Testis (tissue), 3 donors: Measurements from ENCODE around the gene TPSB2. TPM values are rescaled to one million over a fixed set of nuclear protein-coding genes. Genes with fewer than 3 reads are reported as not detected.
"Not testable (repeated sequence)": the region's sequence is repeated elsewhere in the genome, so short reads cannot be mapped to it uniquely, and the experiment has no call there.

Experiments used
- DNase-seq: peaks from one replicate; pipeline ENCODE4 v3.0.0-alpha.2; 2019
- H3K27ac ChIP-seq, 2 donors: fragments of 200-600 bp; sonication (generic); one replicate each; pipeline ENCODE4 v1.5.1; 2019
- H3K27me3 ChIP-seq: fragments of 200-600 bp; sonication (generic); one replicate; pipeline ENCODE4 v1.5.1; 2019
- H3K36me3 ChIP-seq: fragments of 200-600 bp; sonication (generic); one replicate; pipeline ENCODE4 v1.5.1; 2017; ENCODE audit warnings: low read depth; ENCODE audit errors: missing control alignments
- H3K4me1 ChIP-seq: fragments of 200-600 bp; sonication (generic); one replicate; pipeline ENCODE4 v1.5.1; 2019
- H3K4me3 ChIP-seq, 2 donors: fragments of 200-600 bp; sonication (generic); one replicate each; pipeline ENCODE4 v1.5.1; 2017 to 2019
- H3K9me3 ChIP-seq: fragments of 200-600 bp; sonication (generic); one replicate; pipeline ENCODE4 v1.5.1; 2017
- POLR2A ChIP-seq: fragments of 450-650 bp; IDR thresholded peaks from one replicate; pipeline ENCODE4 v1.6.1; 2017; ENCODE audit warnings: antibody characterized with exemption, mild to moderate bottlenecking, moderate library complexity
- whole genome bisulfite sequencing, 2 donors: methylation state at CpG; one replicate each; pipeline ENCODE4 v1.1.5; 2018; 5-methylcytosine and 5-hydroxymethylcytosine counted together
- intact Hi-C: fragments of 100-400 bp; cut with DNase I; formaldehyde crosslinking; loops from one replicate; pipeline ENCODE4 v1.15.1; 2023; ENCODE audit warnings: low total_unique reads
- polyA plus RNA-seq: library from polyadenylated mRNA; stranded (reverse); fragments of 350-450 nt; fragmentation: Illumina TruSeq; extraction: RNeasy Lipid Tissue Mini Kit (QIAGEN cat#74804); gene quantifications from one replicate; pipeline ENCODE4 v1.2.3, GENCODE V29; 2014; ENCODE audit warnings: low read depth, low replicate concordance; ENCODE audit not compliant: insufficient read depth
- total RNA-seq, 2 donors: library from RNA; depleted of rRNA; stranded (reverse); fragments of >200 nt; gene quantifications; one replicate each; pipeline ENCODE4 v1.2.3, GENCODE V29; 2016
- TF ChIP-seq, protein P1 (sequence below), 3 experiments: fragments of 450-650 bp in 2 of 3; fragments of 200-600 bp in 1 of 3; sonication (generic) in 1 of 3; IDR thresholded peaks; one replicate each; pipeline ENCODE4 v1.5.1; 2016 to 2019; ENCODE audit warnings: antibody characterized with exemption in 3 of 3, mild to moderate bottlenecking in 2 of 3, moderate library complexity in 1 of 3

Gene TPSB2
- total and polyA plus RNA-seq, 3 donors from 2014 or later = 10.8 to 49.5 (median 16.1) TPM

- intact Hi-C loops = no loop called here
- Histone ChIP-seq H3K27me3 (no peaks in the 10 kb centered on the region), H3K4me1 (no peaks in the 10 kb centered on the region), H3K4me3 (no peak overlapping the region), H3K36me3 (no peaks in the 10 kb centered on the region), H3K9me3 (no peaks in the 10 kb centered on the region), H3K27ac (no peak overlapping the region)
- no peak for DNase-seq
- 38 to 68% methylated on average over 9 of the region's 9 CpGs for WGBS, 2 donors
- TF ChIP-seq, protein P1, sequence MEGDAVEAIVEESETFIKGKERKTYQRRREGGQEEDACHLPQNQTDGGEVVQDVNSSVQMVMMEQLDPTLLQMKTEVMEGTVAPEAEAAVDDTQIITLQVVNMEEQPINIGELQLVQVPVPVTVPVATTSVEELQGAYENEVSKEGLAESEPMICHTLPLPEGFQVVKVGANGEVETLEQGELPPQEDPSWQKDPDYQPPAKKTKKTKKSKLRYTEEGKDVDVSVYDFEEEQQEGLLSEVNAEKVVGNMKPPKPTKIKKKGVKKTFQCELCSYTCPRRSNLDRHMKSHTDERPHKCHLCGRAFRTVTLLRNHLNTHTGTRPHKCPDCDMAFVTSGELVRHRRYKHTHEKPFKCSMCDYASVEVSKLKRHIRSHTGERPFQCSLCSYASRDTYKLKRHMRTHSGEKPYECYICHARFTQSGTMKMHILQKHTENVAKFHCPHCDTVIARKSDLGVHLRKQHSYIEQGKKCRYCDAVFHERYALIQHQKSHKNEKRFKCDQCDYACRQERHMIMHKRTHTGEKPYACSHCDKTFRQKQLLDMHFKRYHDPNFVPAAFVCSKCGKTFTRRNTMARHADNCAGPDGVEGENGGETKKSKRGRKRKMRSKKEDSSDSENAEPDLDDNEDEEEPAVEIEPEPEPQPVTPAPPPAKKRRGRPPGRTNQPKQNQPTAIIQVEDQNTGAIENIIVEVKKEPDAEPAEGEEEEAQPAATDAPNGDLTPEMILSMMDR (IDR thresholded peaks at IDR 0.05) = no peak
- TF ChIP-seq POLR2A = no peak
Measured at GRCh38 chr16:1237990-1238389, 8.0 kb upstream of the TPSB2 start.

DNA sequence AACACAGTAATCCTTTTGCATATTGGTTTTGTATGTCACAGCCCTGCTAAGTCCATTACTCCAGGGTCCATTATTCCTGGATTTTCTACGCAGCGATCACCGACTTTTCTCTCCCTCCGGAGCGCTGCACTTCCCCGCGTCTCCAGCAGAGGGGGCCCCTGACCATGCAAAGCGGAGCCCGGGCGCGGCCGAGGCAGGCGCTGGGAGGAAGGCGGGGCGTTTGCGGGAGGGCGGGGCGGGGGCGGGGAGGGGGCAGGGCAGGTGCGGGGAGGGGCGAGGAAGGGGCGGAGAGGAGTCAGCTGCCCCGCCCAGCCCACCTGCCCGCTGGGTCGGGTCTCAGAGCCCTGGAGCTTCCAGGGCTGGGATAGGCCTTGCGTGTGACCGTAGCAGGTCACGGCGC, 6.7 kb upstream of the TPSB2 start:
- intact Hi-C loops, H3K36me3 ChIP-seq, H3K4me1 ChIP-seq, DNase-seq, H3K27me3 ChIP-seq, H3K4me3 ChIP-seq, H3K27ac ChIP-seq, H3K9me3 ChIP-seq: not testable (repeated sequence)
- no CpG with 5 or more reads among the region's 29 CpGs for WGBS, 2 donors

GRCh38 chr16:1232049-1232748, 2.2 kb upstream of the TPSB2 start:
- H3K36me3 ChIP-seq, H3K9me3 ChIP-seq, intact Hi-C loops, H3K4me3 ChIP-seq, H3K27ac ChIP-seq, H3K4me1 ChIP-seq, DNase-seq, H3K27me3 ChIP-seq: not testable (repeated sequence)
- no CpG with 5 or more reads among the region's 47 CpGs for WGBS, 2 donors

DNA sequence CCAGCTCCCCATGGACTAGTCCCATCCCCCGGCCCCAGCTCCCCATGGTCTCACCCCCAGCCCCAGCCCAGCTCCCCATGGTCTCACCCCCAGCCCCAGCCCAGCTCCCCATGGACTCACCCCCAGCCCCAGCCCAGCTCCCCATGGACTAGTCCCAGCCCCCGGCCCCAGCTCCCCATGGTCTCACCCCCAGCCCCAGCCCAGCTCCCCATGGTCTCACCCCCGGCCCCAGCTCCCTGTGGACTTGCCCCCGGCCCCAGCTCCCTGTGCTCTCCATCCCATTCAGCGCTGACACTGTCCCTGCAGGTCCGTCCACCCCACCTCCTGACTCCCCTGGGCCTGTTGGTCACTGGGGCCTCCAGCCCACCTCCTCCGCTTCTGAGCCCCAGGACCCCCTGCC, 1.3 kb upstream of the TPSB2 start:
- H3K27ac ChIP-seq, H3K4me3 ChIP-seq, intact Hi-C loops, H3K4me1 ChIP-seq, H3K27me3 ChIP-seq, H3K36me3 ChIP-seq, H3K9me3 ChIP-seq, DNase-seq: not testable (repeated sequence)
- 76 to 80% methylated on average over 1 to 6 of the region's 7 CpGs for WGBS, 2 donors

- not testable (repeated sequence) for DNase-seq
- whole genome bisulfite sequencing, 2 donors = 85% methylated on average over 15 of the region's 17 CpGs; no CpG with 5 or more reads in 1 of the 2 donors
Measured at GRCh38 chr16:1230471-1231212, 658 bp upstream of the TPSB2 start.

DNA sequence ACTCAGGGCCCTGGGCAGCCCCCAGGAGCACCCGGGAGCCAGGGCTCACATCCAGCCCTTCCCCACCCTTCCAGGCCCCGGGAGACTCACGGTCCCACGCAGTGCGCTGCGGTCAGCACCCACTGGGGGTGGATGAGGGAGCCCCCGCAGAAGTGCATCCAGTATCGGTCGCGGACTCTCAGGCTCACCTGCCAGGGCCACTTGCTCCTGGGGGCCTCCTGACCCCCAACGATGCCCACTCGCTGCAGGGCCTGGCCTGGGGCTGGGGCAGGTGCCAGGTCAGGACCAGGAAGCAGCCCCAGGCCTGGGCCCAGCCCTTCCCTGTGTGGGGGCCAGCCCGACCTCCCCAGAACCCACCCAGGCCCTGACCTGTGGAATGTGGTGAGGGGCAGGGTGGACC, 508 bp downstream of the TPSB2 start:
- H3K4me3 ChIP-seq, H3K4me1 ChIP-seq, H3K27me3 ChIP-seq, H3K36me3 ChIP-seq, H3K9me3 ChIP-seq, DNase-seq, intact Hi-C loops, H3K27ac ChIP-seq: not testable (repeated sequence)
- WGBS, 2 donors = no CpG with 5 or more reads among the region's 13 CpGs

More at GRCh38 chr16:1230471-1231212, 658 bp upstream of the TPSB2 start:
- H3K36me3 ChIP-seq, H3K9me3 ChIP-seq, intact Hi-C loops, H3K27me3 ChIP-seq, H3K27ac ChIP-seq, H3K4me1 ChIP-seq, H3K4me3 ChIP-seq: not testable (repeated sequence)

DNA sequence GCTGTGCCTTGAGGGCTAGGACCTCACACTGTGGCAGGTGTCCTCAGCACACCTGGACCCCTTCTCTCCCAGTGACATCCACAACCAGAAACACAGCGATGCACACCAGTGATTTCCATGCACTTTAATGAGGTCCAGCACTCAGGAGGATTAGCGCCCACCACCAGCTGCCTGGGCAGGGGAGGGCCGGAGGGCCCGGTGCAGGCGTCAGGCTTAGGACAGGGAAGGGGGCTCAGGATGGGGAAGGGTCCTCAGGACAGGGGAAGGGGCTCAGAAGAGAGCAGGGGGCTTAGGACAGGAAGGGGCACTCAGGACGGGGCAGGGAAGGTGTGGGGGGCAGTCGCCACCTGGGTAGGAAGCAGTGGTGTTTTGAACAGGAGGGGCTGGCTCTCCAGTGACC, 1.8 kb downstream of the TPSB2 start:
- DNase-seq, H3K27ac ChIP-seq, H3K4me3 ChIP-seq, H3K9me3 ChIP-seq, H3K27me3 ChIP-seq, H3K4me1 ChIP-seq, H3K36me3 ChIP-seq, intact Hi-C loops: not testable (repeated sequence)
- WGBS, 2 donors = 67 to 75% methylated on average over 6 to 7 of the region's 7 CpGs

DNA sequence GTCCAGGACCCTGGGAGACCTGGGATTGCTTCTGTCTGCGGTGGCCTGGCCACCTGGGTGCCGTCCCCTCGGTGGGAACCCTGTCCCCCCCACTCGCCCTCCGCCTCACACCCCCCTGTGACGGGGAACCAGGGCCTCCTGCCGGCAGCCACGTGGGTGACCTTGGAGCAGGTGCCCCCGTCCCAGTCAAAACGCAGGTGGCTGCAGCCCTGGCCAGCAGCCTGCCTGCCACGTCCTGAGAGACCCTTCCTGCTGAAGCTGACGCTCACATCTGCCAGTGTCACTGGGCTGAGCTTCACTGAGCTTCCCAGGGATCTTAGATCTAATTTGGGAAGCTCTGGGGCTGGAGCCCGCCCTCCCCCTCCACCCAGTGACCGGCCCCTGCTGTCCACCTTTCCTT, 3.3 kb downstream of the TPSB2 start:
- H3K36me3 ChIP-seq, H3K4me3 ChIP-seq, intact Hi-C loops, DNase-seq, H3K27me3 ChIP-seq, H3K4me1 ChIP-seq, H3K9me3 ChIP-seq, H3K27ac ChIP-seq: not testable (repeated sequence)
- 40 to 53% methylated on average over 3 to 14 of the region's 14 CpGs for WGBS, 2 donors

GRCh38 chr16:1225728-1226311, 4.2 kb downstream of the TPSB2 start:
- H3K27ac ChIP-seq, H3K4me1 ChIP-seq, DNase-seq, H3K9me3 ChIP-seq, intact Hi-C loops, H3K36me3 ChIP-seq, H3K27me3 ChIP-seq, H3K4me3 ChIP-seq: not testable (repeated sequence)
- 48 to 52% methylated on average over 5 to 24 of the region's 24 CpGs for WGBS, 2 donors
